GM21528 (cell line): Measurements from ENCODE around the gene GPR158.

Experiments
- ATAC-seq: cut with Tn5 transposase; IDR thresholded peaks from one replicate; pipeline ENCODE4 v1.9.1; 2021; ENCODE audit warnings: mild to moderate bottlenecking, moderate library complexity; ENCODE audit not compliant: unreplicated experiment, low FRiP score

The GPR158 gene

DNA sequence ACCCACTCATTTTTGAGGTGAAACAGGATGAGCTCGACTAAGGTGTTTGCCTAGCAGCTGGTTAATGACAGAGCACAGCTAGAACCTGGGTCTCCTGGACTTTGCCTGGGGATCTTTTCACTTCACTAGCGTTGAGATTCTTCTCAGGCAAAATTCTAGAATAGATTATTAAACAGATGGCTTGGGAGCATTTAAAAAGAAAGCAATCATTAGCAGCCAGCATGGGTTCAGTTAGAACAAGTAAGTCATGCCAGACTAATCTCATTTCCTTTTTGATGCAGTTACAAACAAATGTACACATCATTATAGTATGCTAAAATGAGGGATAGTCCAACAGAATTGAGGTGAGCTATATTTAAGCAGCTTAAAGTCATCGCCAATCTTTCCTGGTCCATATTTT lies 467.9 kb downstream of the GPR158 start:
- no peak for ATAC-seq

DNA sequence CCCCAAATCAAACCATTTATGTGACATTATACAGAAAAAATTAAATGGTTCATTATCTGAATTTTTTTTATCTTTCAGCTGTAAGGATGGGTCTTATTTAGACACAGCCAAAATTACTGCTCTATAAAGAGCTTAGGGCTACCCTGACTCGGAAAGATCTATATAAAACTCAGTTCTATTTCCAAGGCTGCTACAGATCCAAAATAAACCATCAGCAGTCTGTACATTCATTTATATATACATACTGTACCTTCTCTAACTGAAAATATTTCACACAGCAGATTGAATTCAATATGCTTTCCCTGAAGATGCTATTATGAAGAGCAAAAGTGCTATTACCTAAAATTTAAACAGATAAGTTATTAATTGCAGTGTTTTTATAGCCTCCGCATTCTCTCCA lies 471.6 kb downstream of the GPR158 start:
- no peak for ATAC-seq

GRCh38 chr10:25651534-25651933 lies 476.7 kb downstream of the GPR158 start:
- ATAC-seq = no peak
